8988T (cell line): ENCODE measurements around the gene CITED4.

ENCODE experiments used
- DNase-seq: peaks from one replicate; pipeline ENCODE4 v3.0.0; 2011

CITED4 gene

DNA sequence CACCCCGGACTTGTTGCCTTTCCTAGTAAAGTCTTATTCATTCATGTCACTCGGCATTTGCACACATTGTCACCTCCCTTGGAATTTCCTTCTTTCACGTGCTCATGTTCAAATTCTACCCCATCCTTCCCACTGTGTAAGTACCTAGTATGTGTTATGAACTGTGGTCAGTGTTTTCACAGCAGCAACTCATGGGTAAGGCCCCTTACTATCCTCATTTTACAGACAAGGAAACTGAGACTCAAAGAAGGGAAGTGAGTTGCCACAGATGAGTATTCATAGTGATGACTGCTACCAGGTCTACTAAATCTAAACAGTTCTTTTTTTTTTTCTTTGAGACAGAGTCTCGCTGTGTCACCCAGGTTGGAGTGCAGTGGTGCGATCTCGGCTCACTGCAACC is 10.5 kb downstream of the CITED4 start:
- no peak for DNase-seq

DNA sequence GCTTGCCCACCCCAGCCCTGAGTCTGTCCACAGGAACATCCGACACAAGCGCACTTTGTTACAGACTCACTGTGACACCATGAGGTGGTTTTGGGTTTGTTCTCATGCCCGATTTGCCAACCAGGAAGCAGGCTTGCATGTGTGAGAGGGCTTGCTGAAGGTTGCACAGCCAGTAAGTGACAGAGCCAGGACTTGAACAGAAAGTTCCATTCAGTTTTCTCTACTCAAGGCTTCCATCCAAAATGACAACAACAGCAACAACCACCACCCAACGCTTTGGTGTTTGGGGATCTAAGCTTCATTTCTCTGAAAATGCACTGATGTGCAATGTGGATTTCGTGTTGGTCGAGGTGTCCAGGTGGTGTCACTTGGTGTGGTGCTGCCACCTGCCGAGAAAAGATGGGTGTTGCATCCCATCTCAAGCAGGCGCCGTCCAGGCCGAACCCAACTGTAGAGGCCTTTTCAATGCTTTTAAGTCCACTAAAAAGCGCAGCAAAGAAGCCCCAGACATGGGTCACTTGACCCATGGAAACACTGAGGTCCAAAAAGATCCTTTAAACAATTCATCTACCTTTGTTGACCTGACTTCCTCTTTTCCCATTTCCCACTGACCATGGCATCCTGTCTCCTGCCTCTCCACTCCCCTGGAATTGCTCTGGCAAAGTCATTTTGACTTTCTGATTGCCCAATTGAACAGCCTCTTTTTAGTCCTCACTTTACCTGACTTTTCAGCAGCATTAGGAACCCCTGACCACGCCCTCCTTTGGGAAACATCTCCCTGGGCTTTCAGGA is 12.2 kb downstream of the CITED4 start:
- no peak for DNase-seq

DNA sequence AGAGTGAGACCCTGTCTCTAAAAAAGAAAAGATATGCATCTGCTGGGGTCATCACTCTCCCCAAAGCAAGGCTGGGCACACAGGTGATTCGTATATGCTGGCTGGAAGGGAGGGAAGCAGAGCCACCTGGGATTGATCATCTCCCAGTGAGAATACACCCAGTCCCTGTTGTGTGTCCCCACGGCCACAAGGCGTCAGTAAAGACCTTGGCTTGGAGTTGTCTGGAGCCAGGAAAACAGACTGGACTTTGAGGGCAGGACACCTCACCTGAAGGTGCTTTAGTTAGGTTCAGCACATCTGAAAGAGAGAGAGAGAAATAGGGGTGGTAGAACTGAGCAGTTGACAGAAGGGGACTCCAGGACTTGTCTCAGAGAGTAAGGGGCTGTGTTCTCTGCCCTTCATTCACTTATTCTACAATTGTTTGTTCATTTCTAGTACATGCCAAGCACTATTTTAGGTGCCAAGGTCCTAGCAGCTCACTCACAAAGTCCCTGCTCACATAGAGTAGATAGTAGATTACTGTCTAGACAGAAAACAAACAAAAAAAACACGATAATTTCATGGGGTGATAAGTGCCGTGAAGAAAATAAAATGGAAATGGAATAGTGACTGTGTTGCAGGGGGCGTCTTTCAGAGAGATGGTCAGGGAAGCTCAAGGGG is 13.5 kb downstream of the CITED4 start:
- no peak for DNase-seq

DNA sequence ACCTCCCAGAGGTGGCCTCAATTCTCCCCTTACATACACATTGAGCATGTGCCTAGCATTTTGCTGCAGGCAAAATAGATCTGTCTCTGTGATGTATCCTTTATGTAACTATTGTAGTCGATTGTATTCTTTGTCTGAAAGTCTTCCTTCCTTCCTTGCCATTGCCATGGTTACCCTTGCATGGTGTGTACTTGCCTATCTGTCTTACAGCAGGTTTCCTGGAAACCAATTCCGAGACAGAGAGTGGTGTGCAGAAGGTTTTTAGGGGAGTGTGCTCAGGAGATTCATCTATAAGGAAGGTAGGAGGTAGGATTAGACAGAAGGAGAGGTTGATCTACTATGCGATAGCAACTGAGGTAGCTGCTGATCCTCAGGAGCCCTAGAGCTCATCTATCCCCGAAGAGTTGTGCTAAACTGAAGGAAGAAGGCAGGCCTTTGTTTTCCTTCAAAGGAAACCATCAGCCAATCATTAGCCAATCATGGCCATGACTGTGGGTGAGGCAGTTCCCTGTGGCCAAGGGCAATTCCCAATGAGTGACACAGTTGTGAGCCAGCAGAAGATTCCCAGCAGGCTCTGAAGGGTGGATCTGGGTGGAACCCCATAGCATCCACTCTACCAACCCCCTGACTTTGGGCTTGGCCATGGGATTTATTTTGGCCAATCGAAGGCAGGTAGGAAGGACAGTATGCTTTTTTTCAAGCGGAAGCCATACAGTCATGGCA is 15.0 kb downstream of the CITED4 start:
- DNase-seq, result no peak

DNA sequence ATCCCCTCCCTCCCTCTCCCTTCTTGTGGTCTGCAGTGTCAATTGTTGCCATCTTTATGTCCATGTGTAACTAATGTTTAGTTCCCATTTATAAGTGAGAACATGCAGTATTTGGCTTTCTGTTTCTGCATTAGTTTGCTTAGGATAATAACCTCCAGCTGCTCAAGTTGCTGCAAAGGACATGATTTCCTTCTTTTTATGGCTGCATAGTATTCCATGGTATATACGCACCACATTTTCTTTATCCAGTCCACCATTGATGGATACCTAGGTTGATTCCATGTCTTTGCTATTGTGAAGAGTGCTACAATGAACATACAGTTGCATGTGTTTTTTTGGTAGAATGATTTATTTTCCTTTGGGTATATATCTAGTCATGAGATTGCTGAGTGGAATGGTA is 16.3 kb downstream of the CITED4 start:
- no peak for DNase-seq

DNA sequence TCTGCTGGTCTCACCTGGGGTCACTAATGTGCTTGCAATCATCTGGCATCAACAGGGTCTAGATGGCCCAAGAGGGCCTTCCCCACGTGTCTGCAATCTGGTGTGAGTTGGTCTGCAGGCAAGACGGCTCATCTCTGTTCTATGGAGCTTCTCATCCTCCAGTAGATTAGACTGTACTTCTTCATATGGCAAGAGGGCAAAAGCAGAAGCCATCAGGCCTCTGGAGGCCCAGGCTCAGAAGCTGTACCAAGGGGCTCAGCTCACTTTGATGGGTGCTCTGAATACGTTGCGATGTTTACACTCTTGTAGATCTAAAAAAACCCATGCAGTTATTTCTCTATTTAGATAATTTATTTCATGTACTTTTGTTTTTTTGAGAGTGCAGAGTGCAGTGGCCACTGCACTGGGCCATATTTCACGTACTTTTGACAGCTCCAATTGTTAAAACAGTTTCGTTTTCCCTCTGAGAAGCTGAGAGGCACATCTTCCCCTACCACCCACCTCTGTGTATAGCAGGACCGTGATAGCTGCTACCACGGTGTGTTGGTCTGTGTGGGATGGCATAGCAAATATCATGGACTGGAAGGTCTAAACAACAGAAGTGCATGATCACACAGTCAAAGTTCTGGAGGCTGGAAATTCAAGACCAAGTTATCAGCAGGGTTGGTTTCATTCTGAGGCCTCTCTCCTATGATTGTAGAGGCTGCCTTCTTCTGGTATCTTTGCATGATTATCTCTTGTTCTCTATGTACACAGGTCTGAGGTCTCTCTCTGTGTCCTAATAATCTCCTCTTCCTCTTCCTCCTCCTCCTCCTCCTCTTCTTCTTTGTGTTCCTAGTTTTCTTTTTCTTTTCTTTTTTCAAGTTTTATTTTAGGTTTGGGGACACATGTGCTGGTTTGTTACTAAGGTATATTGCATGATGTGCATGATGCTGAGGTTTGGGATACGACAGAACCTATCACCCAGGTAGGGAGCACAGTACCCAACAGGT is 17.0 kb downstream of the CITED4 start:
- DNase-seq, result no peak

DNA sequence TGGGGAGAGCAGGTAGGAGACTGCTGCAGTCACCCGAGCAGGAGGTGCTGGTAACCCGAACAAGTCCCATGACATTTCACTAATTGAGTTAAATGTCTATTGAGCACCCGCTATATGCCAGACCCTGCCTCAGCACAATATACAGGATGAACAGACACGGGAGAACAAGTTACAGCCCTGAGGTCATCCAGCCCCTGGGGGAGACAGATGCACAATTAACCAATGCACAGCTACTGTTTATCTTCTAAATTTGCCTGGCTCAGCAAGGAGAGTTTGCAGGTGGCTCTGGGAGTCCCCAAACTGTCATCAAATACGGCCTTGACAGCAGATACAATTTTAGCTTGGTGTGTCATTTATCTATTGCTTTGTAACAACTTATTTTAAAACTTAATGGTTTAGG is 18.1 kb downstream of the CITED4 start:
- DNase-seq, result no peak

DNA sequence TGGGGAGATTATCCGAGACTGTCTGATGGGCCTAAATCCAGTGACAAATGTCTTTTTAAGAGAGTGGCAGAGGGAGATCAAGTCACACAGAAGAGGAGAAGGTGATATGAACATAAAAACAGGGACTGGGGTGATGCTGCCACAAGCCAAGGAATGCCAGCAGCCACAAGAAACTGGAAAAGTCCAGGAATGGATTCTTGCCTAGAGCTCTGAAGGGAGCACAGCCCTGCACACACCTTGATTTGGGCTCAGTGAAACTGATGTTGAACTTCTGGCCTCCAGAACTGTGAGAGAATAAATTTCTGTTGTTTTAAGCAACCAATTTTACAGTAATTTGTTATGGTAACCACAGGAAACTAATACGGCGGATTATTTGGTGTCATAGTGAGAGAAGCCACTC is 19.5 kb downstream of the CITED4 start:
- DNase-seq, result no peak

DNA sequence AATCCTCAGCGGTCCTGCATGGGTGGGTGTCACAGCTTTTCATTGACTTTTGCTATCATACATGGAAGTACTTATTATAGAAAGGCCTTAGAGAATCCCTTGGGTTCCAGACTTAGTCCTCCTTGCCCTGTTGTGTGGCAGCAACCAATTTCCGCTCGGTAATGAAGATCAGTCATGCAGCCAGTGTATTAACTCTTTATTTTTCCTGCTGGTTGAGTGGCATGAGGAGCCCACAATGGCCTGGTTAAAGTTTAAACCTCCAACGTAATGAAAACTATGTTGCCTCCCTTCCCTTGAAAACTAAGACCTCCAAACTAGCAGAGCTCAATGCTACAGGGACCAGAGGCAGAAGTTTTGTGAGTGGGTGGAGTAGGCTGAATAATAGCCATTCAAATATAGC is 20.0 kb downstream of the CITED4 start:
- DNase-seq, result no peak

DNA sequence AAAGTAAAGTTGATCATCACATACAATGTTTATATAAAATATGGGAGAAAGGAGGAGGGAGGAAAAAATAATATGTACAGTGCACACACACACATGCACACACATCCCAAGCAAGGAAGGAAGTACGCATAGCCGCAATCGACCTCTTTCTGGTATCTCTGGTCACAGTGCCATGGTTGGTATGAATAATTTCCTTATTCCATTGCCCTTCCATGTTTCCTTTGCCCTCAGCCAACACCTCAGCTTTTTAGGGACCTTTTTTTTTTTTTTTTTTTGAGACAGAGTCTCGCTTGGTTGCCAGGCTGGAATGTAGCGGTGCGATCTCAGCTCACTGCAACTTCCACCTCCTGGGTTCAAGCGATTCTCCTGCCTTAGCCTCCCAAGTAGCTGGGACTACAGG is 20.6 kb downstream of the CITED4 start:
- DNase-seq, result no peak

DNA sequence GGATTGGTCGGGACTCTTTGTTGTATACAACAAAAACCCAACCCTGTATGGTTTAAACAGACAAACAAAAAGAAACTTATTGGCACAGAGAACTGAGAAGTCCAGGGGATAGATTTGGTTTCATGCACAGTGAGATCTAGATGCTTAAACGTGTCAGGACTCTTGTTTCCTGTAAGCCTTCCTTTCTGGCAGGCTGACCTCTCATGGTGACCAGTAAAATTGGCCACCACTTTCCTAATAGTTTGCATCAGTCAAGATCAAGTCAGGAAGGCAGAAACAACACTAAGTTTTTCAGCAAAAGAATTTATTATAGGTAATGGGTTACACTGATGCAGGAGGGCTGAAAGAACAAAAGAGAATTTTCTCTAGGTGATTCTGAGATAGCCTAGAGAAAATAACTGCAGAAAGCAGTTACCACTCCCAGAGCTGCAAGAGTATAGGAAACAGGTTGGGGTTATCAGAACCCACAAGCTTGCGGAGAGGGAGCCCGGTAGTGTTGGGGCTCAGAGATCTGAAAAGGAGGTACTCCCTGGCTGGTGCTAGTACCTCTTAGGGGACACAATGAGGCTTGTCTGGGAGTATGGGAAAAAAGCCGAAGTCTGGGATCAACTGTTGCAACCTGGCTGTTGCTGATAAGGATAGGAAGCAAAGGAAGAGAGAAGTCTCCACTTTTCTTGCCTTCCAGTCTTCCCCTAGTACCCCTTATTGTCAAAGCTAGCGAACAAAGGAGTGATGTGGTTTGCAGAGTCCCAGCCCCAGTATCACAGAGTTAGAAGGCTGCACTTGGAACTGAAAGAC is 21.4 kb downstream of the CITED4 start:
- no peak for DNase-seq

DNA sequence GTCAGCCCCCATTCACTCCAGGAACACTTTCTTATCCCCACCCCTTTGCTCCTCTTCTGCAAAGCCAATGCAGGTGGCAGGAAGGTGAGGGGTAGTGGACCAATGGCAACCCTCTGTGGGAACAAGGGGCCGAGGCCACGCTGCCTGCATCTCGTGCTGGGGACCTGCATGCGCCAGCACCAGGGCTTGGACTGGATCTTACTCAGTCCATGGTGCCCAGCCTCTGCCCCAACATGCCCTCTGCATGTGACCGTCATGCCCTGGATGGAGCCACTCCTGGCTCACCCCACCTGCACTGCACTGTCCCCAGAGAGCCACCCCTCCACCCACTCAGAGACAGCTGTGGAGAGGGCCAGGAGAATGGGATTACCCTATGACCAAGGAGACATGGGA is 22.2 kb downstream of the CITED4 start:
- no peak for DNase-seq

DNA sequence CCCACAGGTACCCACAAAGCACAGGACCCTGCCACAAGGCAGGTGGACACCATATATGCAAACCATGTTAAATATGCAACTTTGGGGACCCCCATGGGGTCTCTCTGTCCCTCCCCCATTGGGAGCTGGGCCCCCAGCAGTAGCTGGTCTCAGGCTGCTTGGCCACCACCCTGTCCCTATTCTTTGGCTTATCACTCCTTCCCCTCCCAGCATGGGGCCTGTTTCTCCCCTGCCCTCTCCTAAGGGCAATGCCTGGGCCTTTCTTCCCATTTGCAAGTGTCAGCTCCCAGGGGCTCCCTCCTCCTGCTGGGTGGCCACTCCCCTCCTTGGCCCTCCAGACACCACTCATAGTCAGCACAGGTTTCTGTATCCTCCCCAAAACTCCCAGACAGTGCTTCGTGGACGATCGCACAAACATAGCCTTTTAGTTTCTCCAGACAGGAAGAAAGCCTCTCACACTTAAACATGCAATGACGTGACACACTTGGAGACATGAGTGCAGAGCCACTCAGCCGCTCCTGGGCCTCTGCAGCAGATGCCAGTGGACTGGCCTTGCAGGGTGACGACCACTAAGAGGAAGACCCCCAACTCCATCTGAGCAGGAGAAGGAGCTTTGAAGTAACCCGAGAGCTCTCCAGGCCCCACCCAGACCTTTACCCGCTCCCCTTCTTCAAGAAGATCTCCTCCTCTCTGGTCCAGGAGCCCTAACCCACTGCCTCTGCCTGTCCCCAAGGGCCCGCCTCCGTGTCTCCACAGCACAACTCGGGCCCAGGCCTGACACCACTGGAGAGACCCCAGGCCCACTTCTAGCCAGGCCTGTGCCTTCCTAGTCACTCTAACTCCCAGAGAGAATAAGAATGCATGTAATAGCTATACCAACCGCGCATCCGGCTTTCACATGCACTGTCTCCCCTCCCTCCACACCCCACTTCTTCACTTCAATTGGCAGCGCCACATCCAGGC is 22.9 kb downstream of the CITED4 start:
- no peak for DNase-seq

DNA sequence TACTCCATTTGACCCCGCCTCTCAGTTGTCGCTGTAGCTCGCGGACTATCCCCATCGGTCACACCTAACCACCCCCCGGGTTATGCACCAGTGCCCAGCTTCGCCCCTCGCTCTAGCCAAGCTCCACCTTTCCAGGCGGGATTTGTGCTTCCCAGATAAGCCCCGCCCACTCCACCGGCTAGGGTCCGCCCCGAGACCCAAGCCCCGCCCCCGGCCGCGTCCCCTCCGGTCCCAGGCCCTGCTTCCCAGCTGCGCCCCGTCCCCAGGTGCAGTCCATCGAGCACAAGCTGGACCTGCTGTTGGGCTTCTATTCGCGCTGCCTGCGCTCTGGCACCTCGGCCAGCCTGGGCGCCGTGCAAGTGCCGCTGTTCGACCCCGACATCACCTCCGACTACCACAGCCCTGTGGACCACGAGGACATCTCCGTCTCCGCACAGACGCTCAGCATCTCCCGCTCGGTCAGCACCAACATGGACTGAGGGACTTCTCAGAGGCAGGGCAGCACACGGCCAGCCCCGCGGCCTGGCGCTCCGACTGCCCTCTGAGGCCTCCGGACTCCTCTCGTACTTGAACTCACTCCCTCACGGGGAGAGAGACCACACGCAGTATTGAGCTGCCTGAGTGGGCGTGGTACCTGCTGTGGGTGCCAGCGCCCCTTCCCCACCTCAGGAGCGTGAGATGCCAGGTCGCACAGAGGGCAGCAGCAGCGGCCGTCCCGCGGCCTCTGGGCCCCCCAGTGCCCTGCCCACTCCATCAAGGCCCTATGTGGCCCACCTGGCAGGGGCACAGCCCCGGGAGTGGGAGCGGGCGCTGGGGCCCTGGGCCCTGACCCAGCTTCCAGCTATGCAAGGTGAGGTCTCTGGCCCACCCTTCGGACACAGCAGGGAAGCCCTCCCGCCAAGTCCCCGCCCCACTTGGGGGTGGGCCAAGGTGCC is 23.9 kb downstream of the CITED4 start:
- no peak for DNase-seq

DNA sequence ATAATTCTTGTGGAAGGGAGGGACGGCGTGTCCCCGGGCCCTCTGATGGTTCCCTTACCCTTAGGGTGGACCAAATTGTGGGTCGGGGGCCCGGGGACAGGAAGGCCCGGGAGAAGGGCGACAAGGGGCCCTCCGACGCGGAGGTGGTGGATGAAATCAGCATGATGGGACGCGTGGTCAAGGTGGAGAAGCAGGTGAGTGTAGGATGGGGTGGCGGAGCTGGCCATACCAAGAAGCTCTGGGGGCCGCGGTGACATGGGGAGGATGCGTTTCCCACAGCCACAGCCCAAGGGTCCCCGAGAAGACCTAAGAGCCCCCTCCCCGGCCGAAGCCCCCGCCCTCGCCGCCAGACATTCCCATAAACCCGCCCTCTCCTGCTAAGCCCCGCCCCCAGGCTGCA is 24.6 kb downstream of the CITED4 start:
- no peak for DNase-seq

DNA sequence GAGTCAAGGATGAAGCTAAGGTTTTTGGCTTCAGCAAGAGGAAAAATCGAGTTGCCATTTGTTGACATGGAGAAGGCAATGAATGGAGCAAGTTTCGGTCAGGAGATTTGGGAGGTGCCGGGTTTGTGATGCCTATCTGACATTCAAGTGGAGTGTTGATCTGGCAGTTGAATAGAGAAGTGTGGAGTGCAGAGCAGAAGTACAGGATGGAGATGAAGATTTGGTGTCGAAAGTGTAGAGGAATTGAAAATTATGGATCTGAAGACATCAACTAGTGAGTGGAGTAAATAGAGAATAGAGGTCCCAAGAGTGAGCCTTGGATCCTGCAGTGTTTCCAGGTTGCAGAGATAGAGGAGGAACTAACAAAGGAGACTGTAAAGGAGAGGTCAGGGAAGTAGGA is 25.9 kb downstream of the CITED4 start:
- DNase-seq, result no peak

DNA sequence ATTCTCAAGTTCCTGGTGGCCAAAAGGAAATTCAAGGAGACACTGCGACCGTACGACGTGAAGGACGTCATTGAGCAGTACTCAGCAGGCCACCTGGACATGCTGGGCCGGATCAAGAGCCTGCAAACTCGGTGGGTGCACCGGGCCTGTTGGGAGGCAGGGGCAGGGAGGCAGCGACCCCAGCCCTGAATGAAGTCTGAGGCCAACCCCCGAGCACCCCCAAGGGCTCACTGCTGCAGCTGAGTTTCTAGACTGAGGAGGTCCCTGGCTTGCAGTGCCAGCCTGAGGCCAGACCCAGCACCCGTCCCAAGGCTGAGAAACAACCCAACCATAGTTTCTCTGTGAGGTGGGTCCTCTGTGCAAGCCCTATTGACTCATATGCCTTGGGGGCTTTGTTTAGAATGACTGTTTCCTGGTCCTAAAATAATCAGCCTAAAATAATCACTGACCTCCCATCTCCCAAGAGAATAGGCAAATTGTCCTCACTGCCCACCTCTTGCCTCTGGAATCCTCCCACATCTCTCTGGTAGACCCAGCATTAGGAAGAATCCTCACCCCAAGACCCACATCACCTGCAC is 27.1 kb downstream of the CITED4 start:
- no peak for DNase-seq

DNA sequence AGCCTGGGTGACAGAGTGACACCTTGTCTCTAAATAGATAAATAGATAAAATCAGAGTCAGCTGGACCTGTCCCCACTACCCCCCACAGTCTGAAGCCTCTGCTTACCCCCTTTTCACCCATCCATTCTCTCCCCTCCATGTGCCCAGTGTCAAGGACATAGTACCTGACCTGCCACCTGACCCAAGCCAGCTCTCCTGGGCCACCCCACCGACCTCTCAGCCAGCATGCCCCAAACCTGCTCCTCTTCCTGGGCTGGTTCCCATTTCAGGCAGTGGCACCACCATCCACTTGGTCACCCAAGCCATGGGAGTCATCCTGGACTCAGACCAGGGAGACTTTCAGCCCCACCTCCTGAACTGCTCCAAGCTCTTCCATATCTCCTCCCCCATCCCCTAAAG is 28.2 kb downstream of the CITED4 start:
- DNase-seq, result no peak
